Activated T-cell treated with anti-CD3 and anti-CD28 coated beads, Interleukin-2, amount 50 U/mL, for 48 hours (primary cell): ENCODE data around the gene PTH2R.
"Not testable (repeated sequence)": the region's sequence is repeated elsewhere in the genome, so short reads cannot be mapped to it uniquely, and the experiment has no call there.

Experiments
- DNase-seq, 2 experiments: peaks; one replicate each; pipeline ENCODE4 v3.0.0-alpha.2; 2020

Gene PTH2R

GRCh38 chr2:208392300-208392699 is 14.3 kb upstream of the PTH2R start:
- DNase-seq, result no peak

DNA sequence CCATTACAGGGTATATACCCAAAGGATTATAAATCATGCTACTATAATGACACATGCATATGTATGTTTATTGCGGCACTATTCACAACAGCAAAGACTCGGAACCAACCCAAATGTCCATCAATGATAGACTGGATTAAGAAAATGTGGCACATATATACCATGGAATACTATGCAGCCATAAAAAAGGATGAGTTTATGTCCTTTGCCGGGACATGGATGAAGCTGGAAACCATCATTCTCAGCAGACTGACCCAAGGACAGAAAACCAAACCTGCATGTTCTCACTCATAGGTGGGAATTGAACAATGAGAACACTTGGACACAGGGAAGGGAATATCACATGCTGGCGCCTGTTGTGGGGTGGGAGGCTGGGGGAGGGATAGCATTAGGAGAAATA is 9.8 kb upstream of the PTH2R start:
- DNase-seq, result not testable (repeated sequence)

GRCh38 chr2:208399201-208399600 is 7.4 kb upstream of the PTH2R start:
- DNase-seq, result no peak

GRCh38 chr2:208407667-208408066 is 1.1 kb downstream of the PTH2R start:
- no peak for DNase-seq

- DNase-seq, result no peak
These were observed 7.3 kb downstream of the PTH2R start for GRCh38 chr2:208413931-208414330.

DNA sequence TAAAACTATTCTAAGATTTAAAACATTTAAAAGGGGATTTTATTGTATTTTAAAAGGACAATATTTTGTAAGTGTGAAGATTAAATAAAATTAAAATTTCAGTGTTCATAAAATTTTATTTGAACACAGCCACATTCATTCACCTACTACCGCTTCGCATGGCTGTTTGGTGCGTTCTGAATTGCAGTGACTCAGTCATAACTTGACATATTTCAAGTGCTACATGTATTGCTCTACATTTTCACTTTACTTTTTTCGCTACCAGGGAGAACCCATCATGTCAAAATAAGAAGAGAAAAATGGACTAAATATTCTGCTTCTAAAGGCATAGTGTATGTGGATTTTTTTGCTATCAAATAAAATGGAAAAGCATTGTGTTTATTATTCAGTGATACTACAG is 8.7 kb downstream of the PTH2R start:
- DNase-seq, result no peak

GRCh38 chr2:208415897-208416296 is 9.3 kb downstream of the PTH2R start:
- no peak for DNase-seq

DNA sequence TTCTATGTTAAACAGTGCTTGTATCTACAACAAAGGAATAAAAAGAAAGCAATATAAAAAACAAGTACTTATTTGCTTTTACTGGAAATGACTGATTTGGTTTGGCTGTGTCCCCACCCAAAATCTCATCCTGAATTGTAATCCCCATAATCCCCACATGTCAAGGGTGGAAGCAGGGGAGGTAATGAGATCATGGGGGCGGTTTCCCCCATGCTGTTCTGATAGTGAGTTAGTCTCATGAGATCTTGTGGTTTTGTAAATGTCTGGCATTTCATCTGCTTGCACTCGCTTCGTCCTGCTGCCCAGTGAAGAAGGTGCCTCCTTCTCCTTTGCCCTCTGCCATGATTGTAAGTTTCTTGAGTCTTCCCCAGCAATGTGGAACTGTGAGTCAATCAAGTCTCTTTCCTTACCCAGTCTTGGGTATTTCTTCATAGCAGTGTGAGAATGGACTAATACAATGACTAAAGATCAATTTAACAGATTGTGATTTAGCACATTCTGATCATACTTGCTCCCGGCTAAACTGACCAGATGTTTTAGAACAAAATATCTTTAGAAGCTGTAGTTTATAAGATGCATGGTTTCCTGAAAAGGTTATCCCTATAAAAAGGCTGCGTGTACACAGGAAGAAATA is 19.9 kb downstream of the PTH2R start:
- no peak for DNase-seq

DNA sequence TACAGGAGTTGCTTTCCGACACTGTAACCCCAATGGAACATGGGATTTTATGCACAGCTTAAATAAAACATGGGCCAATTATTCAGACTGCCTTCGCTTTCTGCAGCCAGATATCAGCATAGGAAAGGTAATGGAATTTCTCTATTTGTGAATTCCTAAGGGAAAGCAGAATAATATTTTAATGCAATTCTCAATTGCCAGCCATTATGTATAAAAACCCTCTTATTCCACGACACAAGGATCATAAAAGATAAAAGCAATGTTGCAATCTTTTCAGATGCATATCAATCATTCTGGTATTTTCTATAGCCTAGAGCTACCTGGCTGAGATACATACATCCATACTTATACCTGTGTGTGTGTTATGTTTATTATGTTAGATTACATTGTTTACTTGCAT is 31.2 kb downstream of the PTH2R start:
- no peak for DNase-seq

- no peak for DNase-seq
These were observed 34.1 kb downstream of the PTH2R start for GRCh38 chr2:208440716-208441115.

DNA sequence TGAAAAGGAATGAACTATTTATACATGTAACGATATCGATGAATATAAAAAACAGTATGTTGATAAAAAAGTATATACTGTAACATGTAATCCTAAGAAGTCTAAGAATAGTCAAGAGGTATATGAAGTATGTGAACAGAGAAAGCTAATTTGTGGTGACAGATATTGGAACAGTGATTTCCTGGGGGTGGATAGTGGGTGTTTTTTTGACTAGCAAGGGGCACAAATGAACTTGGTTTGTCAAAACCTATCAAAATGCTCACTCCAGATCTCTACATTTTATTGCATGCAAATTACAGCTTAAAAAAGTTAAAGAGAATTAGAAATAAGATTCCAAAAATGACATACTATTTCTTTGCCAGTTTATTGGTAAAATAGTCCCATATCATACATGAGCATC is 35.4 kb downstream of the PTH2R start:
- DNase-seq, result no peak

DNA sequence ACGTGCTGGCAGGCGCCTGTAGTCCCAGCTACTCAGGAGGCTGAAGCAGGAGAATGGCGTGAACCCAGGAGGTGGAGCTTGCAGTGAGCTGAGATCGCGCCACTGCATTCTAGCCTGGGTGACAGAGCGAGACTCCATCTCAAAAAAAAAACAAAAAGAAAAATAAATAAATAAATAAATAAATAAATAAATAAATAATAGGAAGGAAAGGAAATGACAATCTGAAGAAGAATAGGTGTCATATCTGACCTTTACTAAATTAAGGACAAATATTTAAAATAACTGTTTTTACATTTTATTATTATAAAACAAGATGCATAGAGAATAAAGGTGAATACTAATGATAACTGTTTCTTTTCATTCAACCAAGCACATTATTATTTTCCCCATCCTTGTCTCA is 40.9 kb downstream of the PTH2R start:
- DNase-seq, result not testable (repeated sequence)

DNA sequence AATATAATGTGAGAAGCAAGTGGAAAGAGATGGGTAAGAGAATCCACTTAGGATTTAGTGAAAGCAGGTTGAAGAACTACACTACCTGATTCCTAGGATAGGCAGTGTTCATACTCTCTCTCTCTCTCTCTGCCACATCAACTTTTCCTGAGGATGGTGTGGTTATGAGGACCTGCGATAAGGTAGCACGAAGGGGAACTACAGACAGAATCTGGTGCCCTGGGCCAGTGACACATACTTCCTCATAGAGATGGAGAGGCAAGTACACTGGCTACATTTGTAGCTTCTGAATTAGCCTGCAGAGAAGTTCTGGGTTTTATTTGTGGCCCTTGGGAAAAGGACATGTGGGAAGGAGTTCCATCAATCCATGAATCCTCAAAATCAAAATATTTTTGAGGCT is 44.5 kb downstream of the PTH2R start:
- no peak for DNase-seq

- DNase-seq, result no peak
These were observed 48.3 kb downstream of the PTH2R start for GRCh38 chr2:208454861-208455260.

- no peak for DNase-seq
These were observed 57.1 kb downstream of the PTH2R start for GRCh38 chr2:208463721-208464120.

GRCh38 chr2:208464205-208464604 is 57.6 kb downstream of the PTH2R start:
- DNase-seq, result no peak

- DNase-seq, result peak in 1 of 2 experiments; percentile 20
These were observed 59.7 kb downstream of the PTH2R start for GRCh38 chr2:208466151-208466919.

- no peak for DNase-seq
These were observed 60.3 kb downstream of the PTH2R start for GRCh38 chr2:208466920-208467298.

DNA sequence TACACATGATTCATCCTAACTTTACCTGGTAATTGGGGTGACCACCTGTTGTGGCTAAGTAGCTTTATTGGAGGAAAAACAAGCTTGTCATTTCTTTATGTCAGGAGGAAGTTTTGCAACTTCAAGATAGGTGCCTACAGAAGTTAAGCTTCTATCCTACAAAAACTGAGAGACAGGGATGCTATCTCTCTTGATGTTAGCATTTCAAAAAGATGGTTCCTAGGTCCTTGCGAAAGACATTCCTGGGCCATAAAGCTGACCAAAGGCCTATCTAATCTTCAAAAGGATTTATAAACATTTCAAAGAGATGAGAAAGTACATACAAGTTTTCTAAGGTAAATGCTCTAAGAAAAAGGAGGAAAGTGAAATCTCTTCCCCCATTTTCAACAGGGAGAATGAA is 61.0 kb downstream of the PTH2R start:
- no peak for DNase-seq

- no peak for DNase-seq
These were observed 71.1 kb downstream of the PTH2R start for GRCh38 chr2:208477741-208478140.

DNA sequence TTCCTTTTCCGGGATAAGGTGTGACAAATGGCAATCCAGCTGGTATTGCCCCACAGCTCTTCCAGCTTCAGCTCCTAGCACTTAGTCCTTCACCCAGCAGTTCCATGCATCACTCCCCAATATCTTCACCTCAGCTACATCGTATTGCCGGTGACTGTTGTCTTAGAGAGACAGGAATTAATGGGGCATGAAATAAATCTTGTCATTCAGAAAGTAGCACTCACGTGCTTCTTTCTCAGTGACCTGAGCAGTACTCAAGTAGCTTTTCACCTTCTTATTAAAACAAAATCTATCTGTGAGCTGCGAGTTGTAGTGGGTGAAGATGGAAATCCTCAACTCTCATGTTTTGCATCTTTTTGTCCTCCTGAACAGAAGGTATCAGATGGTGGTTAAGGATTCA is 72.8 kb downstream of the PTH2R start:
- no peak for DNase-seq

DNA sequence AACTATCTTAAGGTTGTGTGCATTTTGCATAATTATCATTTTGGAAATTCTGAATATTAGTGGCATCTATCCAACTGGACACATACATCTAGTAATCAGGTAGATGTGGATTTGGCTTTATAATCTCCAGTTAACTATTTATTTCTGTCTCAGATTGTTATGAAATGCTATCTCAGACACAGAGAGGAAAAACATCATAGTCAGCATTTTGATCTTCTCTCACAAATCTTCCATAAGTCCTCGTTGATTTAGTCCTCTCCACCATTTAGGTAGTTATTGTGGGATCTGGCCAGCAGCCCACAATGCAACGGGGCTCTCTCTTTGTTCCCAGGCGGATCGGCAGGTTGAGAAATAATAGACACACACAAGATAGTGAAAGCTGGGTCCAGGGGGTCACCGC is 75.4 kb downstream of the PTH2R start:
- not testable (repeated sequence) for DNase-seq

DNA sequence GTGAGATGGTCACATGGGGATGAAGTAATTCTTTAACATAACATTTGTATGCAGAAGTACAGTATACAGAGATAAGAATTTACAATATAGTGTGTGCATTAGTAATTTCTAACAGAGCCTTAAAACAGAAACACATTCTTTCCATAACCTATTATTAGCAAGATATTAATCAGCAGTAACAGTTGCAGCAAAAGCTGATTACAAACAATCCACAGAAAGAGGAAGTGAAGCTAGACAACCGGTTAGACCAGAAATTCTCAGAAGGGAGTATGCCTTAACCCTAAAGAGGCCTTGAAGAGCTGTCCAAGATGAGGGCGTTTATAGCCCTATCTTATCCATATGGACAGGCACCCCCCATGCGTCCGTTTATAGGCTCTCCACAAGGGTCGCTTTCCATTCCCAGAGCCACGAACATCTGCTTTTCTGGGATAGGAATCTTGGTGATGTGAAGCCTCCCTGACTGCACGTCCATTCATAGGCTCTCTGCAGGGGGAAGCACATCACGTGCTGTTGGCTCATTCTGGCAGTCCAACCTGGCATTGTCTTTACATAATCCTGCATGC is 75.9 kb downstream of the PTH2R start:
- not testable (repeated sequence) for DNase-seq

DNA sequence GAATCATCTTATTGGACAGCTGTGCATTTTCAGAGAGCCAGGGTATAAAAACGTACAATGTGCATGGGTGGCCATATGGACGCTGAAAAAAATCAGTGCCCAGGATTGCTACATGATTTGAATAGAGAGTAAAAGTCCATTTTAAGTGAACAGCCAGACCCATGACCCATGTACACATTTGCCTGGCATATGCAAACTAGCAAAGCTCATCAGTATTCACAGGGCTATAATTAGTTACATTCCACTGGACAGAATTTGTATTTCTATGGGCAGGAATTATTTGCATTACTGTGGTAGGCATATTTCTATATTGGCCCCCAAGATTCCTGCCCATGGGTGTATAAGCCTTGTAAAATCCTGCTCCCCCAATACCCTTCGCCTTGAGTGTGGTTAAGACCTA is 78.8 kb downstream of the PTH2R start:
- DNase-seq, result no peak
